ENCODE data around the gene CFAP46.

CFAP46 gene

GRCh38 chr10:132906836-132907235, 35.5 kb downstream of the CFAP46 start:
- TF ChIP-seq ISL1 (CRISPR knock-in tag; IDR thresholded peaks at IDR 0.05), result no peak
- no peak for TF ChIP-seq TSHZ2 (CRISPR knock-in tag; IDR thresholded peaks at IDR 0.05)
- TF ChIP-seq ZNF565 (CRISPR knock-in tag; conservative IDR thresholded peaks at IDR 0.05; ENCODE audit: low read depth), result no peak
- no peak for ATAC-seq

- TF ChIP-seq TOX (CRISPR knock-in tag; IDR thresholded peaks at IDR 0.05; ENCODE audit: borderline replicate concordance) (no peak), PPARA (CRISPR knock-in tag; IDR thresholded peaks at IDR 0.05; ENCODE audit: borderline replicate concordance) (no peak), PATZ1 (CRISPR knock-in tag; IDR thresholded peaks at IDR 0.05; ENCODE audit: borderline replicate concordance) (no peak), ESRRG (CRISPR knock-in tag; IDR thresholded peaks at IDR 0.05) (no peak)
- no peak for ATAC-seq
These were observed 36.3 kb downstream of the CFAP46 start for GRCh38 chr10:132906106-132906505.

- TF ChIP-seq ZFP30 (CRISPR knock-in tag; IDR thresholded peaks at IDR 0.05), result no peak
- no peak for TF ChIP-seq SNAI2 (CRISPR knock-in tag; IDR thresholded peaks at IDR 0.05)
- no peak for TF ChIP-seq TOX (CRISPR knock-in tag; IDR thresholded peaks at IDR 0.05; ENCODE audit: borderline replicate concordance)
- no peak for TF ChIP-seq ARNTL (CRISPR knock-in tag; IDR thresholded peaks at IDR 0.05; ENCODE audit: borderline replicate concordance, low read depth)
- no peak for TF ChIP-seq ZFP3 (CRISPR knock-in tag; IDR thresholded peaks at IDR 0.05)
- no peak for TF ChIP-seq RARB (CRISPR knock-in tag; IDR thresholded peaks at IDR 0.05)
- TF ChIP-seq ZC3H10 (CRISPR knock-in tag; IDR thresholded peaks at IDR 0.05), result no peak
- no peak for TF ChIP-seq ZNF565 (CRISPR knock-in tag; conservative IDR thresholded peaks at IDR 0.05; ENCODE audit: low read depth)
- no peak for TF ChIP-seq PATZ1 (CRISPR knock-in tag; IDR thresholded peaks at IDR 0.05; ENCODE audit: borderline replicate concordance)
- no peak for TF ChIP-seq CREB5 (CRISPR knock-in tag; IDR thresholded peaks at IDR 0.05; ENCODE audit: low read depth)
- TF ChIP-seq TSHZ2 (CRISPR knock-in tag; IDR thresholded peaks at IDR 0.05), result no peak
- TF ChIP-seq PPARA (CRISPR knock-in tag; IDR thresholded peaks at IDR 0.05; ENCODE audit: borderline replicate concordance), result no peak
- TF ChIP-seq POU6F1 (CRISPR knock-in tag; IDR thresholded peaks at IDR 0.05; ENCODE audit: borderline replicate concordance, low read depth), result no peak
- no peak for TF ChIP-seq ISL1 (CRISPR knock-in tag; IDR thresholded peaks at IDR 0.05)
- TF ChIP-seq GLIS3 (CRISPR knock-in tag; IDR thresholded peaks at IDR 0.05), result no peak
- no peak for TF ChIP-seq ZNF70 (CRISPR knock-in tag; IDR thresholded peaks at IDR 0.05)
- TF ChIP-seq TCF4 (CRISPR knock-in tag; IDR thresholded peaks at IDR 0.05; ENCODE audit: borderline replicate concordance), result no peak
- no peak for TF ChIP-seq BACH2 (CRISPR knock-in tag; IDR thresholded peaks at IDR 0.05; ENCODE audit: borderline replicate concordance)
- no peak for ATAC-seq
These were observed 36.7 kb downstream of the CFAP46 start for GRCh38 chr10:132905661-132906060.

Data from SK-N-SH treated with all-trans-retinoic acid at 6 μM for 48 hours (cell line).